Right lobe of liver (tissue), 5 donors: ENCODE results near the gene SMAD1. TPM values are rescaled to one million over a fixed set of nuclear protein-coding genes. Genes with fewer than 3 reads are reported as not detected.

ENCODE experiments used
- total RNA-seq, 6 experiments: library from RNA; depleted of rRNA in 2 of 6; stranded (reverse); fragments of >200 nt in 2 of 6; fragmentation: NEBNext Ultra II Directional in 3 of 6; extraction: Animal tissue kit (Norgen Biotek cat#: 25700) in 3 of 6; gene quantifications; one replicate each; pipeline versions ENCODE4 v1.1.0 to v1.2.4, GENCODE V29; 2016 to 2023
- donor health status: DM: no; HTN: no; CAD: no.
- donor health status: DM: no; HTN: no; CAD: no.
- donor health status: DM: no; HTN: yes; CAD: no.
- donor health status: DM: no; HTN: yes; CAD: no.

SMAD1 gene
- total RNA-seq, 6 experiments from 2014 or later: 12.4 to 30.5 (median 18.4) TPM

Other genes with a start within 250 kb of the SMAD1 start
- 10 to 100 TPM; 11.4 to 27.1 (median 20.7) TPM for gene MMAA, start 137.5 kb downstream of the SMAD1 start, total RNA-seq
- gene C4orf51, start 198.3 kb downstream of the SMAD1 start, total RNA-seq: not detected